ENCODE results near the gene TXNRD2. TPM values are rescaled to one million over a fixed set of nuclear protein-coding genes. Genes with fewer than 3 reads are reported as not detected.

TXNRD2 gene
- total RNA-seq, 1 experiment from 2014 or later, result 7.0 TPM

GRCh38 chr22:19867617-19868016 lies 74.0 kb downstream of the TXNRD2 start:
- DNase-seq, result no peak
- no peak overlapping the region for H3K27ac ChIP-seq (ENCODE audit: low read length)
- no peak overlapping the region for H3K4me2 ChIP-seq (ENCODE audit: low read depth, low read length, poor library complexity, severe bottlenecking)
- H3K4me3 ChIP-seq (ENCODE audit: low read length), result no peak overlapping the region
- no peaks in the 10 kb centered on the region for H3K9me3 ChIP-seq (ENCODE audit: low read length)
- no peaks in the 10 kb centered on the region for H3K79me2 ChIP-seq (ENCODE audit: low read length)
- no peaks in the 10 kb centered on the region for H3K4me1 ChIP-seq (ENCODE audit: low read length)
- H3K27me3 ChIP-seq (ENCODE audit: low read length), result no peaks in the 10 kb centered on the region
- H3K36me3 ChIP-seq (ENCODE audit: insufficient read depth, low read length), result no peaks in the 10 kb centered on the region
- no peaks in the 10 kb centered on the region for H3K9me2 ChIP-seq (replicated peaks; ENCODE audit: insufficient read depth, low read length)
- H2AFZ ChIP-seq (ENCODE audit: low read length), result no peak overlapping the region
- no peak overlapping the region for H3K9ac ChIP-seq (ENCODE audit: low read length)
- H4K20me1 ChIP-seq (ENCODE audit: insufficient read depth, low read depth, low read length), result 0 out of 2 replicates have a peak, but pooled peaks cover 6% of the 10 kb centered on the region

GRCh38 chr22:19866665-19867009 lies 75.0 kb downstream of the TXNRD2 start:
- no peaks in the 10 kb centered on the region for H3K79me2 ChIP-seq (ENCODE audit: low read length)
- H3K4me3 ChIP-seq (ENCODE audit: low read length), result no peak overlapping the region
- H3K4me2 ChIP-seq (ENCODE audit: low read depth, low read length, poor library complexity, severe bottlenecking), result no peak overlapping the region
- no peak overlapping the region for H3K9ac ChIP-seq (ENCODE audit: low read length)
- H3K27ac ChIP-seq (ENCODE audit: low read length), result no peak overlapping the region
- no peak for DNase-seq
- no peaks in the 10 kb centered on the region for H3K9me2 ChIP-seq (replicated peaks; ENCODE audit: insufficient read depth, low read length)
- no peaks in the 10 kb centered on the region for H3K9me3 ChIP-seq (ENCODE audit: low read length)
- H3K4me1 ChIP-seq (ENCODE audit: low read length), result no peaks in the 10 kb centered on the region
- no peak overlapping the region for H2AFZ ChIP-seq (ENCODE audit: low read length)
- no peaks in the 10 kb centered on the region for H3K27me3 ChIP-seq (ENCODE audit: low read length)
- no peaks in the 10 kb centered on the region for H3K36me3 ChIP-seq (ENCODE audit: insufficient read depth, low read length)
- 0 out of 2 replicates have a peak, but pooled peaks cover 6% of the 10 kb centered on the region for H4K20me1 ChIP-seq (ENCODE audit: insufficient read depth, low read depth, low read length)

- Histone ChIP-seq H3K9ac (ENCODE audit: low read length) (no peak overlapping the region), H3K79me2 (ENCODE audit: low read length) (no peaks in the 10 kb centered on the region), H3K9me3 (ENCODE audit: low read length) (no peaks in the 10 kb centered on the region), H3K9me2 (replicated peaks; ENCODE audit: insufficient read depth, low read length) (no peaks in the 10 kb centered on the region), H3K36me3 (ENCODE audit: insufficient read depth, low read length) (no peaks in the 10 kb centered on the region), H3K27me3 (ENCODE audit: low read length) (no peaks in the 10 kb centered on the region), H3K4me3 (ENCODE audit: low read length) (no peak overlapping the region), H3K4me1 (ENCODE audit: low read length) (no peaks in the 10 kb centered on the region), H3K4me2 (ENCODE audit: low read depth, low read length, poor library complexity, severe bottlenecking) (no peak overlapping the region), H2AFZ (ENCODE audit: low read length) (no peak overlapping the region), H3K27ac (ENCODE audit: low read length) (no peak overlapping the region), H4K20me1 (ENCODE audit: insufficient read depth, low read depth, low read length) (0 out of 2 replicates have a peak, but pooled peaks cover 6% of the 10 kb centered on the region)
- no peak for DNase-seq
These were observed 76.3 kb downstream of the TXNRD2 start for GRCh38 chr22:19865141-19865829.

GRCh38 chr22:19864538-19865106 lies 77.0 kb downstream of the TXNRD2 start:
- H3K4me2 ChIP-seq (ENCODE audit: low read depth, low read length, poor library complexity, severe bottlenecking), result no peak overlapping the region
- no peak for DNase-seq
- H3K9me2 ChIP-seq (replicated peaks; ENCODE audit: insufficient read depth, low read length), result no peaks in the 10 kb centered on the region
- no peaks in the 10 kb centered on the region for H3K4me1 ChIP-seq (ENCODE audit: low read length)
- no peak overlapping the region for H3K9ac ChIP-seq (ENCODE audit: low read length)
- H3K27me3 ChIP-seq (ENCODE audit: low read length), result no peaks in the 10 kb centered on the region
- no peak overlapping the region for H2AFZ ChIP-seq (ENCODE audit: low read length)
- no peaks in the 10 kb centered on the region for H3K9me3 ChIP-seq (ENCODE audit: low read length)
- no peak overlapping the region for H3K4me3 ChIP-seq (ENCODE audit: low read length)
- H4K20me1 ChIP-seq (ENCODE audit: insufficient read depth, low read depth, low read length), result 0 out of 2 replicates have a peak, but pooled peaks cover 6% of the 10 kb centered on the region
- H3K79me2 ChIP-seq (ENCODE audit: low read length), result no peaks in the 10 kb centered on the region
- H3K27ac ChIP-seq (ENCODE audit: low read length), result no peak overlapping the region
- no peaks in the 10 kb centered on the region for H3K36me3 ChIP-seq (ENCODE audit: insufficient read depth, low read length)

GRCh38 chr22:19863571-19863970 lies 78.0 kb downstream of the TXNRD2 start:
- H3K79me2 ChIP-seq (ENCODE audit: low read length), result no peaks in the 10 kb centered on the region
- no peak overlapping the region for H3K4me2 ChIP-seq (ENCODE audit: low read depth, low read length, poor library complexity, severe bottlenecking)
- no peak for DNase-seq
- 0 out of 2 replicates have a peak, but pooled peaks cover 6% of the 10 kb centered on the region for H4K20me1 ChIP-seq (ENCODE audit: insufficient read depth, low read depth, low read length)
- H3K9me2 ChIP-seq (replicated peaks; ENCODE audit: insufficient read depth, low read length), result no peaks in the 10 kb centered on the region
- no peaks in the 10 kb centered on the region for H3K27me3 ChIP-seq (ENCODE audit: low read length)
- H2AFZ ChIP-seq (ENCODE audit: low read length), result no peak overlapping the region
- H3K9ac ChIP-seq (ENCODE audit: low read length), result no peak overlapping the region
- H3K36me3 ChIP-seq (ENCODE audit: insufficient read depth, low read length), result no peaks in the 10 kb centered on the region
- H3K9me3 ChIP-seq (ENCODE audit: low read length), result no peaks in the 10 kb centered on the region
- no peaks in the 10 kb centered on the region for H3K4me1 ChIP-seq (ENCODE audit: low read length)
- no peak overlapping the region for H3K4me3 ChIP-seq (ENCODE audit: low read length)
- H3K27ac ChIP-seq (ENCODE audit: low read length), result no peak overlapping the region

GRCh38 chr22:19862619-19863246 lies 78.9 kb downstream of the TXNRD2 start:
- no peak overlapping the region for H3K4me2 ChIP-seq (ENCODE audit: low read depth, low read length, poor library complexity, severe bottlenecking)
- H3K27ac ChIP-seq (ENCODE audit: low read length), result no peak overlapping the region
- no peaks in the 10 kb centered on the region for H3K9me3 ChIP-seq (ENCODE audit: low read length)

GRCh38 chr22:19859861-19860510 lies 81.6 kb downstream of the TXNRD2 start:
- H3K9me3 ChIP-seq (ENCODE audit: low read length), result no peaks in the 10 kb centered on the region
- no peak for DNase-seq
- 0 out of 2 replicates have a peak, but pooled peaks cover 6% of the 10 kb centered on the region for H4K20me1 ChIP-seq (ENCODE audit: insufficient read depth, low read depth, low read length)
- no peaks in the 10 kb centered on the region for H3K9me2 ChIP-seq (replicated peaks; ENCODE audit: insufficient read depth, low read length)
- no peaks in the 10 kb centered on the region for H3K36me3 ChIP-seq (ENCODE audit: insufficient read depth, low read length)
- no peak overlapping the region for H2AFZ ChIP-seq (ENCODE audit: low read length)
- H3K79me2 ChIP-seq (ENCODE audit: low read length), result peaks cover 13% of the 10 kb centered on the region
- peaks cover 7% of the 10 kb centered on the region for H3K4me1 ChIP-seq (ENCODE audit: low read length)
- no peak overlapping the region for H3K4me2 ChIP-seq (ENCODE audit: low read depth, low read length, poor library complexity, severe bottlenecking)
- no peak overlapping the region for H3K27ac ChIP-seq (ENCODE audit: low read length)
- no peak overlapping the region for H3K4me3 ChIP-seq (ENCODE audit: low read length)
- H3K9ac ChIP-seq (ENCODE audit: low read length), result no peak overlapping the region
- no peaks in the 10 kb centered on the region for H3K27me3 ChIP-seq (ENCODE audit: low read length)

More at GRCh38 chr22:19862619-19863246, 78.9 kb downstream of the TXNRD2 start:
- H4K20me1 ChIP-seq (ENCODE audit: insufficient read depth, low read depth, low read length), result 0 out of 2 replicates have a peak, but pooled peaks cover 6% of the 10 kb centered on the region
- H3K27me3 ChIP-seq (ENCODE audit: low read length), result no peaks in the 10 kb centered on the region
- H3K36me3 ChIP-seq (ENCODE audit: insufficient read depth, low read length), result no peaks in the 10 kb centered on the region
- no peak for DNase-seq
- no peaks in the 10 kb centered on the region for H3K9me2 ChIP-seq (replicated peaks; ENCODE audit: insufficient read depth, low read length)
- no peaks in the 10 kb centered on the region for H3K4me1 ChIP-seq (ENCODE audit: low read length)
- no peak overlapping the region for H3K9ac ChIP-seq (ENCODE audit: low read length)
- no peak overlapping the region for H3K4me3 ChIP-seq (ENCODE audit: low read length)
- H3K79me2 ChIP-seq (ENCODE audit: low read length), result no peaks in the 10 kb centered on the region
- H2AFZ ChIP-seq (ENCODE audit: low read length), result no peak overlapping the region

GRCh38 chr22:19857382-19857781 lies 84.2 kb downstream of the TXNRD2 start:
- H3K9me2 ChIP-seq (replicated peaks; ENCODE audit: insufficient read depth, low read length), result no peaks in the 10 kb centered on the region
- H3K27ac ChIP-seq (ENCODE audit: low read length), result no peak overlapping the region
- no peak for DNase-seq
- no peak overlapping the region for H3K4me2 ChIP-seq (ENCODE audit: low read depth, low read length, poor library complexity, severe bottlenecking)
- no peak overlapping the region for H2AFZ ChIP-seq (ENCODE audit: low read length)
- H3K9ac ChIP-seq (ENCODE audit: low read length), result no peak overlapping the region
- H3K9me3 ChIP-seq (ENCODE audit: low read length), result no peaks in the 10 kb centered on the region
- H3K4me1 ChIP-seq (ENCODE audit: low read length), result peaks cover 18% of the 10 kb centered on the region
- H3K4me3 ChIP-seq (ENCODE audit: low read length), result no peak overlapping the region
- peaks cover 36% of the 10 kb centered on the region for H3K79me2 ChIP-seq (ENCODE audit: low read length)
- no peaks in the 10 kb centered on the region for H3K36me3 ChIP-seq (ENCODE audit: insufficient read depth, low read length)
- no peaks in the 10 kb centered on the region for H3K27me3 ChIP-seq (ENCODE audit: low read length)
- peaks cover 14% of the 10 kb centered on the region; the same call in 1 of the 2 replicates for H4K20me1 ChIP-seq (ENCODE audit: insufficient read depth, low read depth, low read length)

Measured in Karpas-422 (cell line).